NT2/D1 (cell line): ENCODE results near the gene ADAMTSL2.

Experiments used
- SUZ12 ChIP-seq: IDR thresholded peaks from 2 replicates; pipeline ENCODE4 v1.6.1; 2011; ENCODE audit not compliant: insufficient read length, insufficient read depth; ENCODE audit errors: extremely low read depth
- YY1 ChIP-seq: IDR thresholded peaks from 2 replicates; pipeline ENCODE4 v1.6.1; 2011; ENCODE audit not compliant: insufficient read length, insufficient read depth
- ZNF274 ChIP-seq: IDR thresholded peaks from 2 replicates; pipeline ENCODE4 v1.6.1; 2011; ENCODE audit warnings: mild to moderate bottlenecking, low read depth, low read length

GRCh38 chr9:133580419-133580738 lies 45.9 kb downstream of the ADAMTSL2 start:
- TF ChIP-seq SUZ12, result no peak
- TF ChIP-seq ZNF274, result no peak
- TF ChIP-seq YY1, result no peak
